SK-N-SH (cell line): ENCODE measurements around the gene MX2. TPM values are rescaled to one million over a fixed set of nuclear protein-coding genes. Genes with fewer than 3 reads are reported as not detected.

Source experiments
- CTCF ChIA-PET: fragments of 300-600, 350-600 bp; formaldehyde crosslinking; extraction: SDS; loops from one replicate; lab custom pipeline; 2021; lab: Yijun Ruan, JAX
- POLR2A ChIA-PET: fragments of 350-600 bp; sonication (Branson Sonifier 250); formaldehyde crosslinking; extraction: SDS; loops from one replicate; lab custom pipeline; 2020; ENCODE audit warnings: antibody characterized with exemption, inconsistent platforms; lab: Yijun Ruan, JAX
- DNase-seq: peaks from one replicate; pipeline ENCODE4 v3.0.0; 2012
- H2AFZ ChIP-seq: fragments of 200-600 bp; sonication (generic); 2 replicates; pipeline ENCODE4 v1.8.1; 2016; ENCODE audit warnings: antibody characterized with exemption, mild to moderate bottlenecking, low read depth
- H3F3A ChIP-seq: fragments of 200-600 bp; sonication (generic); replicated peaks from 2 replicates; pipeline ENCODE3; 2016; ENCODE audit warnings: antibody characterized with exemption, mild to moderate bottlenecking; ENCODE audit not compliant: insufficient read depth
- H3K27ac ChIP-seq, 2 experiments: fragments of 200-500 bp in 1 of 2; fragments of 200-600 bp in 1 of 2; sonication (Bioruptor generic) in 1 of 2; sonication (generic), shearing (Covaris generic) in 1 of 2; 2 replicates each; pipeline versions ENCODE4 v1.5.1 to v1.6.1; 2014 to 2016; ENCODE audit warnings: low read depth in 2 of 2, inconsistent platforms in 1 of 2, low read length in 1 of 2, mild to moderate bottlenecking in 1 of 2, mixed read lengths in 1 of 2
- H3K27me3 ChIP-seq: fragments of 200-600 bp; sonication (generic), shearing (Covaris generic); 2 replicates; pipeline ENCODE4 v1.6.1; 2016; ENCODE audit warnings: mixed run types; ENCODE audit not compliant: insufficient read depth
- H3K36me3 ChIP-seq, 2 experiments: fragments of 200-500 bp in 1 of 2; fragments of 200-600 bp in 1 of 2; sonication (Bioruptor generic) in 1 of 2; sonication (generic) in 1 of 2; replicated peaks in 1 of 2; 2 replicates each; pipeline versions ENCODE3 to v1.5.1; 2014 to 2016; ENCODE audit warnings: low read length in 1 of 2, mild to moderate bottlenecking in 1 of 2; ENCODE audit not compliant: insufficient read depth in 2 of 2, control insufficient read depth in 1 of 2
- H3K4me1 ChIP-seq, 2 experiments: fragments of 200-500 bp in 1 of 2; fragments of 200-600 bp in 1 of 2; sonication (Bioruptor generic) in 1 of 2; sonication (generic), shearing (Covaris generic) in 1 of 2; 2 replicates each; pipeline versions ENCODE4 v1.5.1 to v1.6.1; 2014 to 2016; ENCODE audit warnings: low read depth in 1 of 2, low read length in 1 of 2, mixed run types in 1 of 2; ENCODE audit not compliant: insufficient read depth in 2 of 2, control insufficient read depth in 1 of 2
- H3K4me2 ChIP-seq: fragments of 200-600 bp; sonication (generic), shearing (Covaris generic); 2 replicates; pipeline ENCODE4 v1.6.1; 2017; ENCODE audit warnings: mixed run types
- H3K4me3 ChIP-seq, 2 experiments: fragments of 200-500 bp in 1 of 2; fragments of 200-600 bp in 1 of 2; sonication (Bioruptor generic) in 1 of 2; sonication (generic), shearing (Covaris generic) in 1 of 2; 2 replicates each; pipeline versions ENCODE4 v1.5.1 to v1.8.1; 2014 to 2016; ENCODE audit warnings: low read depth in 2 of 2, inconsistent platforms in 1 of 2, low read length in 1 of 2, mild to moderate bottlenecking in 1 of 2, mixed read lengths in 1 of 2, moderate library complexity in 1 of 2
- H3K79me2 ChIP-seq: fragments of 200-600 bp; sonication (generic); 2 replicates; pipeline ENCODE4 v1.8.1; 2017; ENCODE audit warnings: mild to moderate bottlenecking; ENCODE audit not compliant: insufficient read depth
- H3K9ac ChIP-seq: fragments of 200-600 bp; sonication (generic); 2 replicates; pipeline ENCODE4 v1.6.1; 2017; ENCODE audit warnings: mixed run types
- H3K9me2 ChIP-seq: fragments of 200-600 bp; sonication (generic); 2 replicates; pipeline ENCODE4 v1.6.1; 2017; ENCODE audit warnings: mixed run types
- H3K9me3 ChIP-seq: fragments of 200-600 bp; sonication (generic); 2 replicates; pipeline ENCODE4 v1.6.1; 2017; ENCODE audit warnings: mixed run types, mild to moderate bottlenecking, moderate library complexity
- H4K20me1 ChIP-seq: fragments of 200-600 bp; sonication (generic); 2 replicates; pipeline ENCODE4 v1.6.1; 2017; ENCODE audit warnings: mild to moderate bottlenecking, mixed run types; ENCODE audit not compliant: insufficient read depth
- ELF1 ChIP-seq: IDR thresholded peaks from 2 replicates; pipeline ENCODE4 v1.4.0; 2012
- EP300 ChIP-seq, 2 experiments: IDR thresholded peaks; 2 replicates each; pipeline versions ENCODE4 v1.4.0 to v1.6.1; 2012; ENCODE audit warnings: borderline replicate concordance in 1 of 2, low read depth in 1 of 2, low read length in 1 of 2
- FOXJ3 ChIP-seq: sonication (generic); formaldehyde crosslinking; IDR thresholded peaks from 2 replicates; pipeline ENCODE4 v1.5.1; 2020; ENCODE audit warnings: mild to moderate bottlenecking, missing genetic modification reagents
- IRF3 ChIP-seq: fragments of 150-350 bp; IDR thresholded peaks from 2 replicates; pipeline ENCODE4 v1.6.1; 2016; ENCODE audit warnings: mild to moderate bottlenecking, low read depth, low read length
- JUND ChIP-seq: IDR thresholded peaks from 2 replicates; pipeline ENCODE4 v1.4.0; 2012
- MEF2A ChIP-seq: IDR thresholded peaks from 2 replicates; pipeline ENCODE4 v1.4.0; 2012; ENCODE audit warnings: low read depth, borderline replicate concordance
- NFIC ChIP-seq: IDR thresholded peaks from 2 replicates; pipeline ENCODE4 v1.4.0; 2012; ENCODE audit warnings: borderline replicate concordance
- NRF1 ChIP-seq: IDR thresholded peaks from 2 replicates; pipeline ENCODE4 v1.6.1; 2012; ENCODE audit warnings: low read depth, mild to moderate bottlenecking, low read length
- RAD21 ChIP-seq: IDR thresholded peaks from 2 replicates; pipeline ENCODE4 v1.6.1; 2012; ENCODE audit warnings: mild to moderate bottlenecking, low read length
- RFX5 ChIP-seq: IDR thresholded peaks from 2 replicates; pipeline ENCODE4 v1.6.1; 2012; ENCODE audit warnings: mild to moderate bottlenecking, improper control_type of control experiment, low read length
- SMC3 ChIP-seq: IDR thresholded peaks from 2 replicates; pipeline ENCODE4 v1.6.1; 2012; ENCODE audit warnings: low read depth, low read length, improper control_type of control experiment
- USF1 ChIP-seq: IDR thresholded peaks from 2 replicates; pipeline ENCODE4 v1.4.0; 2012; ENCODE audit warnings: low read depth, borderline replicate concordance
- YY1 ChIP-seq: IDR thresholded peaks from 2 replicates; pipeline ENCODE4 v1.4.0; 2012; ENCODE audit warnings: low read depth, mild to moderate bottlenecking
- WGBS: methylation state at CpG from one replicate; pipeline ENCODE4 v1.1.6; 2017; ENCODE audit warnings: low lambda C conversion rate; 5-methylcytosine and 5-hydroxymethylcytosine counted together
- polyA plus RNA-seq, 3 experiments: library from polyadenylated mRNA; depleted of rRNA; stranded (reverse); fragments of >200 nt; gene quantifications; 2 replicates each; pipeline ENCODE4 v1.2.3, GENCODE V29; 2012
- TF ChIP-seq, protein P1 (sequence below): IDR thresholded peaks from 2 replicates; pipeline ENCODE4 v1.4.0; 2012; ENCODE audit warnings: low read depth, borderline replicate concordance
- TF ChIP-seq, protein P2 (sequence below): IDR thresholded peaks from 2 replicates; pipeline ENCODE4; 2012
- TF ChIP-seq, protein P3 (sequence below): IDR thresholded peaks from 2 replicates; pipeline ENCODE4 v1.6.1; 2012; ENCODE audit warnings: mild to moderate bottlenecking, low read depth, low read length, moderate library complexity

Gene MX2
- polyA plus RNA-seq, 1 of the 3 experiments (the other 2 are of a cell fraction): 0.08 TPM

DNA sequence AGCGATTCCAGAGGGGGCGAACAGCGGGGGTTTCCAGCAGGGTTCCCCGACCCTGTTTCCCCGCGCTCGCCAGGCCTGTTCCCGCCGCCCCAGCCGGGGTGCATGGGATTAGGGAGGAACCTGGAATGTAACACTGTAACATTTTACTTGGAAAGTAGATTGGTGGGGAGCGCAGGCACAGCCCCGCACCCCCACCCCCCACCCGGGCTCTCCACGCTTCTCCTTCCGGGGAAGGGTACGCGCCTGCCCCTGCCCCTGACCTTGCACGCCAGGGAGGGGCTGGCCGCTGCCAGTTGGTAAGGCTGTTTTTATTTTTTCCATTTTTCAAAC is 44.8 kb upstream of the MX2 start (continued):
- TF ChIP-seq, protein P1, sequence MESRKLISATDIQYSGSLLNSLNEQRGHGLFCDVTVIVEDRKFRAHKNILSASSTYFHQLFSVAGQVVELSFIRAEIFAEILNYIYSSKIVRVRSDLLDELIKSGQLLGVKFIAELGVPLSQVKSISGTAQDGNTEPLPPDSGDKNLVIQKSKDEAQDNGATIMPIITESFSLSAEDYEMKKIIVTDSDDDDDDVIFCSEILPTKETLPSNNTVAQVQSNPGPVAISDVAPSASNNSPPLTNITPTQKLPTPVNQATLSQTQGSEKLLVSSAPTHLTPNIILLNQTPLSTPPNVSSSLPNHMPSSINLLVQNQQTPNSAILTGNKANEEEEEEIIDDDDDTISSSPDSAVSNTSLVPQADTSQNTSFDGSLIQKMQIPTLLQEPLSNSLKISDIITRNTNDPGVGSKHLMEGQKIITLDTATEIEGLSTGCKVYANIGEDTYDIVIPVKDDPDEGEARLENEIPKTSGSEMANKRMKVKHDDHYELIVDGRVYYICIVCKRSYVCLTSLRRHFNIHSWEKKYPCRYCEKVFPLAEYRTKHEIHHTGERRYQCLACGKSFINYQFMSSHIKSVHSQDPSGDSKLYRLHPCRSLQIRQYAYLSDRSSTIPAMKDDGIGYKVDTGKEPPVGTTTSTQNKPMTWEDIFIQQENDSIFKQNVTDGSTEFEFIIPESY: no peak
- no peak for TF ChIP-seq FOXJ3 (CRISPR knock-in tag)
- TF ChIP-seq YY1: no peak

GRCh38 chr21:41317458-41317857 is 44.4 kb upstream of the MX2 start:
- peaks cover 12% of the 10 kb centered on the region; the same call in 1 of the 2 replicates for H3K27me3 ChIP-seq
- H3K36me3 ChIP-seq: no peaks in the 10 kb centered on the region
- TF ChIP-seq JUND: no peak
- no peak for TF ChIP-seq SMC3
- no peak for TF ChIP-seq USF1
- TF ChIP-seq, protein P1: no peak
- TF ChIP-seq RAD21: no peak
- 53% methylated on average over 10 of the region's 10 CpGs for WGBS
- H3K27ac ChIP-seq: no peak overlapping the region
- POLR2A ChIA-PET: no interaction called here
- H3K9ac ChIP-seq: no peak overlapping the region
- CTCF ChIA-PET: no interaction called here
- no peak overlapping the region for H3K4me3 ChIP-seq
- no peak overlapping the region for H3K4me2 ChIP-seq
- H3K79me2 ChIP-seq: no peaks in the 10 kb centered on the region
- H3K4me1 ChIP-seq: no peaks in the 10 kb centered on the region
- H4K20me1 ChIP-seq: no peaks in the 10 kb centered on the region
- H3K9me3 ChIP-seq: no peaks in the 10 kb centered on the region
- no peak overlapping the region for H2AFZ ChIP-seq
- no peaks in the 10 kb centered on the region for H3F3A ChIP-seq
- no peaks in the 10 kb centered on the region for H3K9me2 ChIP-seq
- DNase-seq: no peak

DNA sequence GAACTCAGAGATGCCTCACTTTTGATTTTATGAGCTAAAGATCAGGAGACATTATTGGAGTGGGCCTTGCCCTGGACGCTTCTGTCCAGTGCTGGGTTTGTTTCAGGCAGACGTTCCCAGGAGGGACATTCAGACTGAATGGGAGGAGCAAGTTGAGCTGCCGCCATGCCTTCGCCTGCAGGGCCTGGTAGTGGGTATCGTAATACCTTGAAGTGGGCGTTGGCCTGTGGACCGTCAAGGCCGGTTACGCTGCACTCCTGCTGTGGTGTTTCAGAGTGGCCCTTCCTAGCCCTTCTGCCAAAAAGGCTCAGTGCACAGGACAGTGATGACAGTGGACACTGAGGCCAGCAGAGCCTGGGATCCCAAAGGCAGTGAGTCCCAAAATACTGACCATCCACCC is 43.6 kb upstream of the MX2 start:
- H3K79me2 ChIP-seq: no peaks in the 10 kb centered on the region
- DNase-seq: no peak
- no peaks in the 10 kb centered on the region for H3K9me2 ChIP-seq
- H3K27ac ChIP-seq: no peak overlapping the region
- no peak overlapping the region for H3K9ac ChIP-seq
- no peak overlapping the region for H3K4me3 ChIP-seq
- no peak overlapping the region for H2AFZ ChIP-seq
- no peaks in the 10 kb centered on the region for H3F3A ChIP-seq
- WGBS: 19% methylated on average over 3 of the region's 9 CpGs
- H3K36me3 ChIP-seq: no peaks in the 10 kb centered on the region
- no peaks in the 10 kb centered on the region for H4K20me1 ChIP-seq
- ChIA-PET CTCF (interaction anchor here (0.7 kb wide), 1 partner anchor 35 kb away, joined by 5 read pairs; no protein-coding TSS in a partner anchor), POLR2A (no interaction called here)
- peaks cover 12% of the 10 kb centered on the region; the same call in 1 of the 2 replicates for H3K27me3 ChIP-seq
- no peaks in the 10 kb centered on the region for H3K9me3 ChIP-seq
- no peaks in the 10 kb centered on the region for H3K4me1 ChIP-seq
- no peak overlapping the region for H3K4me2 ChIP-seq
- TF ChIP-seq MEF2A (no peak), EP300 (IDR thresholded peaks at IDR 0.05; ENCODE audit: borderline replicate concordance in 1 of 2, low read depth in 1 of 2, low read length in 1 of 2) (no peak), NFIC (no peak), RFX5 (no peak), NRF1 (no peak), FOXJ3 (CRISPR knock-in tag) (no peak), ELF1 (no peak), IRF3 (no peak)
- TF ChIP-seq, protein P2, sequence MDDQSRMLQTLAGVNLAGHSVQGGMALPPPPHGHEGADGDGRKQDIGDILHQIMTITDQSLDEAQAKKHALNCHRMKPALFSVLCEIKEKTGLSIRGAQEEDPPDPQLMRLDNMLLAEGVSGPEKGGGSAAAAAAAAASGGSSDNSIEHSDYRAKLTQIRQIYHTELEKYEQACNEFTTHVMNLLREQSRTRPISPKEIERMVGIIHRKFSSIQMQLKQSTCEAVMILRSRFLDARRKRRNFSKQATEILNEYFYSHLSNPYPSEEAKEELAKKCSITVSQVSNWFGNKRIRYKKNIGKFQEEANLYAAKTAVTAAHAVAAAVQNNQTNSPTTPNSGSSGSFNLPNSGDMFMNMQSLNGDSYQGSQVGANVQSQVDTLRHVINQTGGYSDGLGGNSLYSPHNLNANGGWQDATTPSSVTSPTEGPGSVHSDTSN: no peak
- TF ChIP-seq, protein P3, sequence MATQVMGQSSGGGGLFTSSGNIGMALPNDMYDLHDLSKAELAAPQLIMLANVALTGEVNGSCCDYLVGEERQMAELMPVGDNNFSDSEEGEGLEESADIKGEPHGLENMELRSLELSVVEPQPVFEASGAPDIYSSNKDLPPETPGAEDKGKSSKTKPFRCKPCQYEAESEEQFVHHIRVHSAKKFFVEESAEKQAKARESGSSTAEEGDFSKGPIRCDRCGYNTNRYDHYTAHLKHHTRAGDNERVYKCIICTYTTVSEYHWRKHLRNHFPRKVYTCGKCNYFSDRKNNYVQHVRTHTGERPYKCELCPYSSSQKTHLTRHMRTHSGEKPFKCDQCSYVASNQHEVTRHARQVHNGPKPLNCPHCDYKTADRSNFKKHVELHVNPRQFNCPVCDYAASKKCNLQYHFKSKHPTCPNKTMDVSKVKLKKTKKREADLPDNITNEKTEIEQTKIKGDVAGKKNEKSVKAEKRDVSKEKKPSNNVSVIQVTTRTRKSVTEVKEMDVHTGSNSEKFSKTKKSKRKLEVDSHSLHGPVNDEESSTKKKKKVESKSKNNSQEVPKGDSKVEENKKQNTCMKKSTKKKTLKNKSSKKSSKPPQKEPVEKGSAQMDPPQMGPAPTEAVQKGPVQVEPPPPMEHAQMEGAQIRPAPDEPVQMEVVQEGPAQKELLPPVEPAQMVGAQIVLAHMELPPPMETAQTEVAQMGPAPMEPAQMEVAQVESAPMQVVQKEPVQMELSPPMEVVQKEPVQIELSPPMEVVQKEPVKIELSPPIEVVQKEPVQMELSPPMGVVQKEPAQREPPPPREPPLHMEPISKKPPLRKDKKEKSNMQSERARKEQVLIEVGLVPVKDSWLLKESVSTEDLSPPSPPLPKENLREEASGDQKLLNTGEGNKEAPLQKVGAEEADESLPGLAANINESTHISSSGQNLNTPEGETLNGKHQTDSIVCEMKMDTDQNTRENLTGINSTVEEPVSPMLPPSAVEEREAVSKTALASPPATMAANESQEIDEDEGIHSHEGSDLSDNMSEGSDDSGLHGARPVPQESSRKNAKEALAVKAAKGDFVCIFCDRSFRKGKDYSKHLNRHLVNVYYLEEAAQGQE: no peak
